ENCODE measurements around the gene TBXA2R. TPM values are rescaled to one million over a fixed set of nuclear protein-coding genes. Genes with fewer than 3 reads are reported as not detected.

Gene TBXA2R
- polyA plus RNA-seq, 3 donors = 0.56 to 3.7 (median 3.6) TPM

- H3K27ac ChIP-seq (ENCODE audit: low read depth, low read length) = no peak overlapping the region
- 83 to 88% (median 84%) methylated on average over 40 to 41 of the region's 41 CpGs for WGBS, 3 donors
Observed at GRCh38 chr19:3610745-3611717, 4.4 kb upstream of the TBXA2R start.

- no peak overlapping the region for H3K27ac ChIP-seq (ENCODE audit: low read depth, low read length)
- WGBS, 3 donors = 63 to 76% (median 68%) methylated on average over 24 of the region's 24 CpGs
Observed at GRCh38 chr19:3609779-3610719, 3.4 kb upstream of the TBXA2R start.

GRCh38 chr19:3608750-3609322, 2.2 kb upstream of the TBXA2R start:
- WGBS, 3 donors = 33 to 55% (median 33%) methylated on average over 17 to 21 of the region's 21 CpGs
- no peak overlapping the region for H3K27ac ChIP-seq (ENCODE audit: low read depth, low read length)

DNA sequence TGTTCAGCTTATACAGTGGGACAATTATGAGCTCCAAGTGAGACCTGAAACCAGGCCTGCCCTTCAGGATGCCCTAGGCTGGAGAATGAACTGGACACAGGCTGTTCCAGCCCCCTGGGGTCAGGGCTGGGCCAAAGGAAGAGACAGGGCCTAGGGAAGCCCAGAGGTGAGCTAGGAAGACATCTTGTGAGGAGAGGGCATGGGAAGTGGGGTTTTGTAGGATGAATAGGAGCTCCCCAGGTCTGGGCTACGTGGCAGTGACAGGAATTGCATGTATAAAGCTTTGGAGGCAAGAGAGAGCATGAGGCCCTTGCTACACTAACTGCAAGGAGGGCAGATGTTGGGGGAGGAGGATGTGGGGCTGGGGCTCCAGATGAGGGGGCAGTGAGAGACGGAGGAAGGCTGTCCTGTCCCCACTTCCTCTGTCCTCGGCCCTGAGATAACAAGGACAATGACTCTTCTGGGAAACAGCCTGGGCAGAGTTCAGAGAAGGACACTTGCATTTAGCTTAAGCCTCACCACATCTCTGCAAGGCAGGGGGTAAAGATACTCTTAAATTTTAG, 1.5 kb upstream of the TBXA2R start:
- WGBS, 3 donors = 34 to 66% (median 41%) methylated on average over 3 of the region's 3 CpGs
- no peak overlapping the region for H3K27ac ChIP-seq (ENCODE audit: low read depth, low read length)

GRCh38 chr19:3607303-3608078, 816 bp upstream of the TBXA2R start:
- peak overlapping the region; percentile 57 for H3K27ac ChIP-seq (ENCODE audit: low read depth, low read length)
- WGBS, 3 donors = 11 to 31% (median 13%) methylated on average over 22 of the region's 22 CpGs

- no peak overlapping the region for H3K27ac ChIP-seq (ENCODE audit: low read depth, low read length)
- 7% methylated on average over 33 to 35 of the region's 35 CpGs for WGBS, 3 donors
Observed at GRCh38 chr19:3606174-3606689, 443 bp downstream of the TBXA2R start.

DNA sequence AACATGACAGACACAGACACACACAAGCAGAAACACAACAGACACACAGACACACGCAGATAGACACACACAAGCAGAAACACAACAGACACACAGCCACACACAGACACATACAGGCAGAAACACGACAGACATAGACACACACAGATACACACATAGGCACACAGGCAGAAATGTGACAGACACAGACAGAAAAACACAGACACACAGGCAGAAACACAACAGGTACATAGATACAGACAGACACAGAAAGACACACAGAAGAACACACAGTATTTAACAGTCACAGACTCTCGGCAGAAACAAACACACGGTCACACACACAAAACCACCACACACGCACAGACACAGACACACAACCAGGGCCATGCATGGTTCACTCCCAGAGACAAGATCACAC, 905 bp downstream of the TBXA2R start:
- 30 to 68% (median 31%) methylated on average over 5 of the region's 5 CpGs for WGBS, 3 donors
- H3K27ac ChIP-seq (ENCODE audit: low read depth, low read length) = no peak overlapping the region

DNA sequence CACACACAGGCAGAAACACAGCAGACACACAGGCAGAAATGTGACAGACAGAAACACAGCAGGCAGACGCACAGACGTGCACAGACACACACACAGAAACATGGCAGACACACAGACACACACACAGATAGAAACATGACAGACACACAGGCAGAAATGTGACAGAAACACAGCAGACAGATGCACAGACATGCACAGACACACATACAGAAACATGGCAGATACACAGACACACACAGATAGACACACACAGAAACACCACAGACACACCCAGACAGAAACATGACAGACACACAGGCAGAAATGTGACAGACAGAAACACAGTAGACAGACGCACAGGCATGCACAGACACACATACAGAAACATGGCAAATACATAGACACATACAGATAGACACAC, 1.3 kb downstream of the TBXA2R start:
- WGBS, 3 donors = 53 to 91% (median 61%) methylated on average over 3 of the region's 3 CpGs
- H3K27ac ChIP-seq (ENCODE audit: low read depth, low read length) = no peak overlapping the region

GRCh38 chr19:3604987-3605343, 1.7 kb downstream of the TBXA2R start:
- 23 to 74% (median 25%) methylated on average over 11 of the region's 11 CpGs for WGBS, 3 donors
- H3K27ac ChIP-seq (ENCODE audit: low read depth, low read length) = no peak overlapping the region

- 68 to 74% (median 72%) methylated on average over 26 to 27 of the region's 27 CpGs for WGBS, 3 donors
- H3K27ac ChIP-seq (ENCODE audit: low read depth, low read length) = no peak overlapping the region
Observed at GRCh38 chr19:3604227-3604986, 2.3 kb downstream of the TBXA2R start.

- H3K27ac ChIP-seq (ENCODE audit: low read depth, low read length) = no peak overlapping the region
- WGBS, 3 donors = 59 to 77% (median 61%) methylated on average over 23 of the region's 23 CpGs
Observed at GRCh38 chr19:3603121-3603811, 3.4 kb downstream of the TBXA2R start.

- H3K27ac ChIP-seq (ENCODE audit: low read depth, low read length) = no peak overlapping the region
- 85 to 88% (median 85%) methylated on average over 12 of the region's 12 CpGs for WGBS, 3 donors
Observed at GRCh38 chr19:3601021-3601420, 5.7 kb downstream of the TBXA2R start.

DNA sequence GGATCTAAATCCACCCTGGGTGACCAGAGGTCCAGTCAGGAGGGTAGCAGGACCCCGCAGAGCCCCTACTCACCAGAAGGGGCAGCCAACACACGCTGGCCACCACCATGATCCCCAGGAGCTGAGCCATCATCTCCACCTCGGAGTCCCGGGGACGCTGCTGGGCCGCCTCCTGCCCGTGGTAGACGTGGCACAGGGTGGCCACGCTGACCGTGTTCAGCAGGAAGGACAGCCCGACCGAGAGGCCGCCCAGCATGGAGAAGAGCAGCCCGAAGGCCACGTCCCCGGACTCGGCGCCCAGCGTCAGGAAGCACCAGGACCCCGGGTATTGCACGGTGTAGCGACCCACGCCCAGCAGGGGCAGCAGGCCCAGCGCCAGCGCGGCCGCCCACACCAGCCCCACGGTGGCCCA, 6.9 kb downstream of the TBXA2R start:
- no peak overlapping the region for H3K27ac ChIP-seq (ENCODE audit: low read depth, low read length)
- WGBS, 3 donors = 89 to 94% (median 92%) methylated on average over 27 to 28 of the region's 28 CpGs

DNA sequence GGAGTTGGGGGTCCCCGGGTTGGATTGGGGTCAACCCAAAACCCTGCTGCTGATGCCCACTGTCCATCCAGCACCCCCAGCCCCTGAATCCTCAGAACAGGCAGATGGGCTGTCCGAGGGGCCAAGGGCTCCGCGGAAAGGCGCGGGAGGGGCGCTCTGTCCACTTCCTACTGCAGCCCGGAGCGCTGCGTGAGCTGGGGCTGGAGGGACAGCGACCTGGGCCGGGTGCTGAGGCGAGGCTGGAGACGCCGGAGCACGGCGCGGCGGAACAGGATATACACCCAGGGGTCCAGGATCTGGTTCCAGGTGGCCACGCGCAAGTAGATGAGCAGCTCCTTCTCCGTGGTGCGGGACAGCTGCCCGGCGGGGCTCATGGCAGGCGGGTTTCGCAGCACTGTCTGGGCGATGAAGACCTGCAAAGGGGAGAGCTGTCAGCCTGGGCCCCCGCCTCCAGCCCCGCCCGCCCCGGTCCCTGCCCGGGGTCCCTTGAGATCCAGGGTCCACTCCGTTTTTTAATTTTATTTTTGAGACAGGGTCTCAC, 11.1 kb downstream of the TBXA2R start:
- WGBS, 3 donors = 73 to 87% (median 81%) methylated on average over 31 to 34 of the region's 34 CpGs
- H3K27ac ChIP-seq (ENCODE audit: low read depth, low read length) = no peak overlapping the region

- 32 to 48% (median 44%) methylated on average over 10 to 11 of the region's 11 CpGs for WGBS, 3 donors
- no peak overlapping the region for H3K27ac ChIP-seq (ENCODE audit: low read depth, low read length)
Observed at GRCh38 chr19:3593156-3593555, 13.5 kb downstream of the TBXA2R start.
